ENCODE measurements around the gene RAPGEF1.

DNA sequence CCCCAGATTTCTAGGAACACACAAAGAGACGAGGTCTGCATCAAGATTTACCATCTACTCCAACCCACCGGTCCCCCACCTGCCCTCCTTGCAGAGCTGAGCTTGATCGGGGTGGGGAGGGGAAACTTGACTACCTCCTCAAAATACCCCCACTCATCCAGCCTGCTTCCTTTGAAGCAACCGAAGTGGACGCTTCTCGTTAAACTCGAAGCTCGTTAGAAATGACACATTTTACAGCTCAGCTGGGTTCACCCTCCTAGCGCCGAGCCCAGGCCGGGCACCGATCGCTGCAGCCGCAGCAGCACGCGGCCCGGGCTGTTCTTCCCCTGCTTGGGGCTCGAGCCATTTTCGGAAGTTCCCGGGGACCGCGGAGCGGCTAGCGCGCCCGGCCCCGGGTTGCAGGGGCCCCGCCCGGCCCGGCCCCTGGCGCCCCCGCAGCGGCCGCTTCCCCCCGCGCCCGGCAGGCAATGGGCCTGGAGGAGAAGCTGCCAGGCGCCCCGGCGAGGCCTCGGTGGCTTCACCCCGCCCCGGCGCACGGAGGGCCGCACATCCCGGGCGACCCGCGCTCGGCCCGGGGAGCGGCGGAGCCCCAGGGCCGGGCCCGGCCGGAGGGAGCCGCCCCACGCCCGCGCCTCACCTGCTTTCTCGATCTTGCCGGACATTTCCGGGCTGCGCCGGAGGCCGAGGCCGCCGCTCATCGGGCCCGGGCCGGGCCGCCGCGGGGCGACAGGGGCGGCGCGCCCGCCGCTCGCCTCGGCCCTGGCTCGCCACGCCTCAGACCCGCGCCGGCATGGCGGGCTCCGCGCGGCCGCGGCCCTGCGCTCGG, 530 bp downstream of the RAPGEF1 start:
- TF ChIP-seq EZH2 (IDR thresholded peaks at IDR 0.05; ENCODE audit: low read length, unreplicated experiment), result no peak
- TF ChIP-seq, protein P1, sequence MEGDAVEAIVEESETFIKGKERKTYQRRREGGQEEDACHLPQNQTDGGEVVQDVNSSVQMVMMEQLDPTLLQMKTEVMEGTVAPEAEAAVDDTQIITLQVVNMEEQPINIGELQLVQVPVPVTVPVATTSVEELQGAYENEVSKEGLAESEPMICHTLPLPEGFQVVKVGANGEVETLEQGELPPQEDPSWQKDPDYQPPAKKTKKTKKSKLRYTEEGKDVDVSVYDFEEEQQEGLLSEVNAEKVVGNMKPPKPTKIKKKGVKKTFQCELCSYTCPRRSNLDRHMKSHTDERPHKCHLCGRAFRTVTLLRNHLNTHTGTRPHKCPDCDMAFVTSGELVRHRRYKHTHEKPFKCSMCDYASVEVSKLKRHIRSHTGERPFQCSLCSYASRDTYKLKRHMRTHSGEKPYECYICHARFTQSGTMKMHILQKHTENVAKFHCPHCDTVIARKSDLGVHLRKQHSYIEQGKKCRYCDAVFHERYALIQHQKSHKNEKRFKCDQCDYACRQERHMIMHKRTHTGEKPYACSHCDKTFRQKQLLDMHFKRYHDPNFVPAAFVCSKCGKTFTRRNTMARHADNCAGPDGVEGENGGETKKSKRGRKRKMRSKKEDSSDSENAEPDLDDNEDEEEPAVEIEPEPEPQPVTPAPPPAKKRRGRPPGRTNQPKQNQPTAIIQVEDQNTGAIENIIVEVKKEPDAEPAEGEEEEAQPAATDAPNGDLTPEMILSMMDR (conservative IDR thresholded peaks at IDR 0.05; ENCODE audit: low read depth, low read length), result no peak

All from PC-3 (cell line).